K562 (cell line): ENCODE results near the gene CTXND1. TPM values are rescaled to one million over a fixed set of nuclear protein-coding genes. Genes with fewer than 3 reads are reported as not detected.

Source experiments
- ATAC-seq: fragments of 200-7000 bp; cut with Tn5 transposase; 3 replicates; pipeline ENCODE4 v1.9.1; 2020; ENCODE audit warnings: moderate library complexity
- BruUV-seq: library from RNA; stranded (reverse); fragments of 400-500 nt; replicated peaks from 2 replicates; lab custom pipeline; 2021; lab: Mats Ljungman, UMichigan
- CTCF ChIA-PET: fragments of 300-600 bp; formaldehyde crosslinking; extraction: SDS; loops from one replicate; lab custom pipeline; 2021; ENCODE audit warnings: low intra/inter-chr PET ratio; lab: Yijun Ruan, JAX
- POLR2A ChIA-PET: fragments of 300-600, 350-650 bp; sonication (Branson Sonifier 250); formaldehyde crosslinking; extraction: SDS; loops from one replicate; lab custom pipeline; 2021; ENCODE audit warnings: antibody characterized with exemption, inconsistent platforms; lab: Yijun Ruan, JAX
- DNase-seq, 4 experiments: peaks; one replicate each; pipeline versions ENCODE4 v3.0.0 to v3.0.0-alpha.2; 2011 to 2018; ENCODE audit warnings: low spot score in 3 of 4, mixed read lengths in 3 of 4; ENCODE audit errors: extremely low read depth in 1 of 4
- FAIRE-seq: peaks from 2 replicates; lab custom pipeline; 2011; peaks lifted over from hg19 to GRCh38; lab: Jason Lieb, UNC
- H2AFZ ChIP-seq: 2 replicates; pipeline ENCODE4 v1.6.0; 2011; ENCODE audit warnings: low read depth, low read length, control low read depth, inconsistent platforms
- H3K27ac ChIP-seq: fragments of 200-600 bp; 3 replicates; pipeline ENCODE4 v1.8.0; 2011; ENCODE audit warnings: low read depth, mild to moderate bottlenecking, control low read depth, inconsistent platforms, low read length, moderate library complexity, mixed read lengths; ENCODE audit errors: extremely low read depth
- H3K27me3 ChIP-seq, 2 experiments: fragments of 300-600 bp in 1 of 2; 2 replicates in 1 of 2; 3 replicates in 1 of 2; pipeline versions ENCODE4 v1.6.0 to v1.8.0; 2011; ENCODE audit warnings: inconsistent platforms in 2 of 2, low read length in 2 of 2, mild to moderate bottlenecking in 1 of 2, mixed read lengths in 1 of 2, moderate library complexity in 1 of 2; ENCODE audit not compliant: control insufficient read depth in 2 of 2, insufficient read depth in 2 of 2
- H3K36me3 ChIP-seq: fragments of 300-600 bp; 3 replicates; pipeline ENCODE4 v1.8.0; 2011; ENCODE audit warnings: mild to moderate bottlenecking, low read length, inconsistent platforms; ENCODE audit not compliant: control insufficient read depth, insufficient read depth
- H3K4me1 ChIP-seq, 2 experiments: fragments of 200-600 bp in 1 of 2; replicated peaks in 1 of 2; 2 replicates in 1 of 2; 3 replicates in 1 of 2; pipeline versions ENCODE4 v1.5.1 to v1.8.0; 2011; ENCODE audit warnings: inconsistent platforms in 2 of 2, low read length in 2 of 2, mild to moderate bottlenecking in 1 of 2, mixed read lengths in 1 of 2, moderate library complexity in 1 of 2; ENCODE audit not compliant: control insufficient read depth in 2 of 2, insufficient read depth in 2 of 2
- H3K4me2 ChIP-seq: 2 replicates; pipeline ENCODE4 v1.6.1; 2011; ENCODE audit warnings: low read length, control low read depth, inconsistent platforms, mixed read lengths; ENCODE audit not compliant: insufficient read depth
- H3K4me3 ChIP-seq: fragments of 200-600 bp; sonication (generic), shearing (Covaris generic); 2 replicates; pipeline ENCODE4 v1.5.1; 2016; ENCODE audit warnings: control low read depth, inconsistent platforms
- H3K79me2 ChIP-seq: fragments of 200-600 bp; 3 replicates; pipeline ENCODE4 v1.8.0; 2011; ENCODE audit warnings: low read length, inconsistent platforms; ENCODE audit not compliant: control insufficient read depth, insufficient read depth
- H3K9ac ChIP-seq, 2 experiments: 2 replicates each; pipeline versions ENCODE4 v1.6.0 to v1.6.1; 2011; ENCODE audit warnings: low read depth in 2 of 2, low read length in 2 of 2, control low read depth in 1 of 2, inconsistent platforms in 1 of 2, mild to moderate bottlenecking in 1 of 2, mixed read lengths in 1 of 2; ENCODE audit not compliant: insufficient read depth in 1 of 2
- H3K9me1 ChIP-seq: one replicate; pipeline ENCODE4 v1.6.0; 2011; ENCODE audit warnings: inconsistent platforms, mild to moderate bottlenecking, low read length, moderate library complexity; ENCODE audit not compliant: control insufficient read depth, insufficient read depth
- H3K9me3 ChIP-seq: replicated peaks from 2 replicates; pipeline ENCODE4 v1.5.1; 2011; ENCODE audit warnings: low read depth, low read length, inconsistent platforms; ENCODE audit not compliant: control insufficient read depth, insufficient read depth
- H4K20me1 ChIP-seq: replicated peaks from 2 replicates; pipeline ENCODE4 v1.6.1; 2011; ENCODE audit warnings: low read length, inconsistent platforms, mixed read lengths; ENCODE audit not compliant: control insufficient read depth, insufficient read depth
- ARID3A ChIP-seq: IDR thresholded peaks from 2 replicates; pipeline ENCODE4 v1.6.1; 2012; ENCODE audit warnings: low read depth, low read length, improper control_type of control experiment, borderline replicate concordance
- BRD9 ChIP-seq: fragments of 450-650 bp; IDR thresholded peaks from 2 replicates; pipeline ENCODE4 v1.6.1; 2018; ENCODE audit warnings: low read depth; ENCODE audit not compliant: partially characterized antibody
- HMBOX1 ChIP-seq: sonication (generic); IDR thresholded peaks from 2 replicates; pipeline ENCODE4 v1.6.1; 2016
- ILK ChIP-seq: fragments of 450-650 bp; IDR thresholded peaks from 2 replicates; pipeline ENCODE4 v1.6.1; 2016; ENCODE audit warnings: missing genetic modification characterization, low read depth, mild to moderate bottlenecking, missing compliant biosample characterization, moderate library complexity, borderline replicate concordance
- IRF1 ChIP-seq: sonication (generic); formaldehyde crosslinking; IDR thresholded peaks from 2 replicates; pipeline ENCODE4 v1.8.0; 2022; ENCODE audit warnings: missing genetic modification reagents, mild to moderate bottlenecking, borderline replicate concordance
- JUN ChIP-seq, 2 experiments: sonication (generic) in 1 of 2; formaldehyde crosslinking in 1 of 2; IDR thresholded peaks; 2 replicates each; pipeline versions ENCODE4 v1.6.1 to v1.8.0; 2012 to 2022; ENCODE audit warnings: borderline replicate concordance in 2 of 2, mild to moderate bottlenecking in 2 of 2, improper control_type of control experiment in 1 of 2, low read depth in 1 of 2, low read length in 1 of 2, missing genetic modification reagents in 1 of 2
- LEF1 ChIP-seq: fragments of 450-650 bp; IDR thresholded peaks from 2 replicates; pipeline ENCODE4 v1.6.1; 2016; ENCODE audit warnings: mild to moderate bottlenecking
- POLR2G ChIP-seq: fragments of 200-400 bp; formaldehyde crosslinking; IDR thresholded peaks from 2 replicates; pipeline ENCODE4 v1.6.1; 2017; ENCODE audit warnings: low read depth, mild to moderate bottlenecking, antibody characterized with exemption, low read length, moderate library complexity
- ZBTB49 ChIP-seq: sonication (generic); formaldehyde crosslinking; IDR thresholded peaks from 2 replicates; pipeline ENCODE4 v1.8.0; 2022; ENCODE audit warnings: missing genetic modification reagents, mild to moderate bottlenecking, borderline replicate concordance
- WGBS: fragments of 100-300 bp; shearing (Covaris generic); methylation state at CpG from one replicate; pipeline ENCODE4 v1.1.6; 2016; ENCODE audit warnings: low coverage, mixed read lengths; ENCODE audit not compliant: insufficient coverage; ENCODE audit errors: missing lambda C conversion rate; 5-methylcytosine and 5-hydroxymethylcytosine counted together
- in situ Hi-C: fragments of 300-500 bp; cut with MboI; formaldehyde crosslinking; loops from 4 replicates; pipeline ENCODE4 v1.15.0; 2018; ENCODE audit warnings: inconsistent platforms, mixed read lengths
- intact Hi-C: fragments of 100-400 bp; cut with micrococcal nuclease; formaldehyde crosslinking; loops from 2 replicates; pipeline ENCODE4 v1.14.2; 2022
- polyA plus RNA-seq, 8 experiments: library from polyadenylated mRNA; depleted of rRNA in 4 of 8; stranded (reverse) in 5 of 8; unstranded in 3 of 8; fragments of >200 nt; fragmentation: Nextera tagmentation in 2 of 8; fragmentation: Illumina TruSeq in 1 of 8; extraction: Ambion mirVana in 2 of 8; extraction: Trizol in 1 of 8; gene quantifications; 2 replicates each; pipeline versions ENCODE4 v1.2.1 to v1.2.3, GENCODE V29; 2011 to 2014; ENCODE audit warnings: inconsistent platforms in 1 of 8, missing spikeins in 1 of 8
- total RNA-seq, 7 experiments: library from RNA; depleted of rRNA in 6 of 7; stranded (reverse); fragments of >200 nt in 6 of 7; fragmentation: Illumina TruSeq in 2 of 7; extraction: Trizol in 2 of 7; gene quantifications; 2 replicates each; pipeline versions ENCODE4 v1.2.1 to v1.2.3, GENCODE V29; 2011 to 2021; ENCODE audit warnings: low replicate concordance in 1 of 7

Gene CTXND1
- total and polyA plus RNA-seq, 9 of the 15 experiments (the other 6 are each of a cell fraction or from before 2014, with no cell fraction given): 0.04 TPM; not detected in 7

GRCh38 chr15:80169768-80170357 is 82.2 kb downstream of the CTXND1 start (continued):
- TF ChIP-seq ZBTB49 (no peak), ILK (tag) (no peak)

- no peak for DNase-seq
- POLR2A ChIA-PET: interaction anchor here (0.7 kb wide), 1 partner anchor 8 kb away, joined by 3 read pairs; no protein-coding TSS in a partner anchor
- intact Hi-C loops (no loop called here), in situ Hi-C loops (loop anchor here (25.0 kb wide), 1 partner anchor 281 kb away; the partner anchor contains the start of gene MTHFS)
- H2AFZ ChIP-seq: no peak overlapping the region
- H3K36me3 ChIP-seq: peaks cover 60% of the 10 kb centered on the region
- H3K27me3 ChIP-seq: no peaks in the 10 kb centered on the region
- no peaks in the 10 kb centered on the region for H3K4me1 ChIP-seq
- no peak for ATAC-seq
- no peaks in the 10 kb centered on the region for H3K9me1 ChIP-seq
- no peak overlapping the region for H3K4me3 ChIP-seq
- 88% methylated on average over 5 of the region's 5 CpGs for WGBS
- no peaks in the 10 kb centered on the region for H3K9me3 ChIP-seq
- CTCF ChIA-PET: no interaction called here
- no peaks in the 10 kb centered on the region for H3K79me2 ChIP-seq
- no peak overlapping the region for H3K27ac ChIP-seq
- FAIRE-seq: no peak
- H3K4me2 ChIP-seq: no peak overlapping the region
- H3K9ac ChIP-seq: no peak overlapping the region
- no TSS peak for BruUV-seq
- H4K20me1 ChIP-seq: no peaks in the 10 kb centered on the region
- TF ChIP-seq LEF1 (no peak), IRF1 (CRISPR knock-in tag) (no peak), HMBOX1 (no peak), ARID3A (no peak), JUN (IDR thresholded peaks at IDR 0.05; ENCODE audit: borderline replicate concordance, low read depth, low read length) (no peak), JUN (CRISPR knock-in tag; IDR thresholded peaks at IDR 0.05; ENCODE audit: borderline replicate concordance) (no peak), POLR2G (no peak), BRD9 (no peak)
Measured at GRCh38 chr15:80168421-80168820, 83.6 kb downstream of the CTXND1 start.
